ENCODE measurements around the gene CLIP1. TPM values are rescaled to one million over a fixed set of nuclear protein-coding genes. Genes with fewer than 3 reads are reported as not detected.
A peak's percentile ranks its signal among the peaks of the same experiment; 100 is the strongest.

CLIP1 gene
- polyA plus RNA-seq, 3 donors: 6.7 to 50.9 (median 12.9) TPM

DNA sequence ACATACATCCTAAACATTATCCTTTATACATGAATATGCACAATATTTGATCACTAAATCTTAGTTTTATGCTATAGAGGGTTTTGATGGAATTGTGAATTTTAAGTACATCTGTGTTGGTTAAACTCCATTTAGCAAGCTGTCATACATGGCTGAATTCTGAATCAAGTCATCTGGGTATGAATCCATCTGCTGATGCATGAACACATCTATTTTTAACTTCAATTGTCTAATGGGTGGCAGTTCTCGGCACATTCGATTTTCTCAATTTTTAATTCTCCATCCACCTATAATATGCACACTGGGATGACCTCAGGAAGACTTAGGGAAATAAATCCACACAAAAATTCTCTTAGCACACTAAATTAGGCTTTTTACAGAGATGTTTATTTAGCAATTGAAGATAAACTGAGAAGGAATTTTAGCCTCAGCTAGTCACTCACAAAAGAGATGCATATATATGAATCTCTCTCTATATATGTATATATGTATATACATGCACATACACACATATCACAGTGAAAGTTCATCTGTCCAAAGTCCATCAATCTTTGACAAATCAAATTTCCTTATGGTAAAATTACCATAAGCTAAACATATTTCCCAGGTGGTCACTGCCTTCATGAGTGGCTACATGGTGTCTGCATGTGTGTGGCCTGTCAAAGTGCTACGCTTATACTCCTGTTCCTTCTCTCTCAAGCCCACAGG, 111.7 kb downstream of the CLIP1 start:
- Histone ChIP-seq H3K9me3 (replicated peaks in 1 of 2; ENCODE audit: control insufficient read depth in 1 of 2, insufficient read depth in 1 of 2, low read length in 2 of 2) (no peaks in the 10 kb centered on the region), H3K4me1 (ENCODE audit: control insufficient read depth in 1 of 2, insufficient read depth in 2 of 2, low read length in 2 of 2) (no peaks in the 10 kb centered on the region), H3K36me3 (replicated peaks in 1 of 2; ENCODE audit: control insufficient read depth in 1 of 2, insufficient read depth in 2 of 2, low read length in 2 of 2) (peaks cover 75 to 96% of the 10 kb centered on the region in 2 donors), H4K20me1 (ENCODE audit: insufficient read depth, low read length) (no peaks in the 10 kb centered on the region), H3K9ac (ENCODE audit: insufficient read depth, low read length, poor library complexity, severe bottlenecking) (no peak overlapping the region), H2AFZ (ENCODE audit: insufficient read depth, low read depth, low read length, poor library complexity, severe bottlenecking) (no peak overlapping the region), H3K79me2 (ENCODE audit: insufficient read depth, low read length) (no peaks in the 10 kb centered on the region), H3K4me2 (replicated peaks; ENCODE audit: extremely low read depth, low read length, poor library complexity, severe bottlenecking) (no peak overlapping the region), H3K27ac (ENCODE audit: low read depth in 1 of 2, low read length in 2 of 2) (no peak overlapping the region), H3K4me3 (replicated peaks in 1 of 3; ENCODE audit: low read depth in 2 of 3, low read length in 3 of 3) (no peak overlapping the region), H3K27me3 (ENCODE audit: control insufficient read depth in 2 of 2, insufficient read depth in 2 of 2, low read length in 2 of 2) (no peaks in the 10 kb centered on the region)
- WGBS (ENCODE audit: insufficient coverage): no CpG with 5 or more reads among the region's 3 CpGs
- peaks cover 74 to 88% of the 10 kb centered on the region in 2 donors for H3K36me3 Mint-ChIP-seq
- TF ChIP-seq, protein P1, sequence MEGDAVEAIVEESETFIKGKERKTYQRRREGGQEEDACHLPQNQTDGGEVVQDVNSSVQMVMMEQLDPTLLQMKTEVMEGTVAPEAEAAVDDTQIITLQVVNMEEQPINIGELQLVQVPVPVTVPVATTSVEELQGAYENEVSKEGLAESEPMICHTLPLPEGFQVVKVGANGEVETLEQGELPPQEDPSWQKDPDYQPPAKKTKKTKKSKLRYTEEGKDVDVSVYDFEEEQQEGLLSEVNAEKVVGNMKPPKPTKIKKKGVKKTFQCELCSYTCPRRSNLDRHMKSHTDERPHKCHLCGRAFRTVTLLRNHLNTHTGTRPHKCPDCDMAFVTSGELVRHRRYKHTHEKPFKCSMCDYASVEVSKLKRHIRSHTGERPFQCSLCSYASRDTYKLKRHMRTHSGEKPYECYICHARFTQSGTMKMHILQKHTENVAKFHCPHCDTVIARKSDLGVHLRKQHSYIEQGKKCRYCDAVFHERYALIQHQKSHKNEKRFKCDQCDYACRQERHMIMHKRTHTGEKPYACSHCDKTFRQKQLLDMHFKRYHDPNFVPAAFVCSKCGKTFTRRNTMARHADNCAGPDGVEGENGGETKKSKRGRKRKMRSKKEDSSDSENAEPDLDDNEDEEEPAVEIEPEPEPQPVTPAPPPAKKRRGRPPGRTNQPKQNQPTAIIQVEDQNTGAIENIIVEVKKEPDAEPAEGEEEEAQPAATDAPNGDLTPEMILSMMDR (IDR thresholded peaks at IDR 0.05): no peak
- intact Hi-C loops (cut with micrococcal nuclease): no loop called here
- H3K4me1 Mint-ChIP-seq: no peaks in the 10 kb centered on the region
- DNase-seq: no peak
- H3K27me3 Mint-ChIP-seq (ENCODE audit: low read depth in 3 of 3): no peaks in the 10 kb centered on the region
- no peak overlapping the region for H3K4me3 Mint-ChIP-seq
- H3K9me3 Mint-ChIP-seq: peaks cover 0 to 2% (median 0%) of the 10 kb centered on the region in 7 donors
- no peak overlapping the region for H3K27ac Mint-ChIP-seq

DNA sequence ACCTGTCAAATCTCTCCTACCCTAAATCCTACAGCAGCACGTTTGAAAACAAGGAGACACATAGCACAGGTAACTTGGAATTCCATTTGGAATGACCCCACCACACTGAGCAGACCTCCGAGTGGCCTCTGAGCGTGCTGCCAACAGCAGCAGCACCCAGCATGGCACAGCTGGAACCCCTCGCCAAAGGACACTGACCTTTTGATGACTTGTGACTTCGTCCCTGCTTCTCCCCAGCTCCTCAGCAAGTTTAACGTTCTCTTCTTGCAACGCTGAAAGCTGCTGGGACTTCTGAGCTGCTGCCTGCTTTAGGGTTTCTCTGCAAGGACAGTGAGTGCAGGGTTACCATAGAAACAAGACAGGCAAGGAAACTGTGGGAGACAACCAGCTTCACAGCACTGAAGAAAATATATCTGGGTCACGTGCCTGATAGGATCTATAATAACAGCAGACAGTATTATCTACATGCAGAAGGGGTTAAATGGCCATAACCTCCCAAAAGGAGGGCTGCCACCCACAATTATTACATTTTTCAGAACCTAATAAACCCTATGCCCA, 112.8 kb downstream of the CLIP1 start:
- WGBS (ENCODE audit: insufficient coverage): 96% methylated on average over 8 of the region's 8 CpGs
- H3K27ac ChIP-seq (ENCODE audit: low read depth in 1 of 2, low read length in 2 of 2): no peak overlapping the region
- peaks cover 73 to 86% of the 10 kb centered on the region in 2 donors for H3K36me3 Mint-ChIP-seq
- H3K4me2 ChIP-seq (replicated peaks; ENCODE audit: extremely low read depth, low read length, poor library complexity, severe bottlenecking): no peak overlapping the region
- H3K4me3 ChIP-seq (replicated peaks in 1 of 3; ENCODE audit: low read depth in 2 of 3, low read length in 3 of 3): no peak overlapping the region
- H4K20me1 ChIP-seq (ENCODE audit: insufficient read depth, low read length): no peaks in the 10 kb centered on the region
- H3K27ac Mint-ChIP-seq: peak overlapping the region in 2 of 7 donors; percentile 43 to 52
- H2AFZ ChIP-seq (ENCODE audit: insufficient read depth, low read depth, low read length, poor library complexity, severe bottlenecking): no peak overlapping the region
- H3K9me3 ChIP-seq (replicated peaks in 1 of 2; ENCODE audit: control insufficient read depth in 1 of 2, insufficient read depth in 1 of 2, low read length in 2 of 2): no peaks in the 10 kb centered on the region
- intact Hi-C loops (cut with micrococcal nuclease): no loop called here
- no peak for DNase-seq
- TF ChIP-seq, protein P1 (IDR thresholded peaks at IDR 0.05): no peak
- H3K9me3 Mint-ChIP-seq: peaks cover 0 to 2% (median 0%) of the 10 kb centered on the region in 7 donors
- no peaks in the 10 kb centered on the region for H3K4me1 Mint-ChIP-seq
- no peaks in the 10 kb centered on the region for H3K4me1 ChIP-seq (ENCODE audit: control insufficient read depth in 1 of 2, insufficient read depth in 2 of 2, low read length in 2 of 2)
- peaks cover 77 to 96% of the 10 kb centered on the region in 2 donors for H3K36me3 ChIP-seq (replicated peaks in 1 of 2; ENCODE audit: control insufficient read depth in 1 of 2, insufficient read depth in 2 of 2, low read length in 2 of 2)
- no peak overlapping the region for H3K4me3 Mint-ChIP-seq
- no peaks in the 10 kb centered on the region for H3K27me3 Mint-ChIP-seq (ENCODE audit: low read depth in 3 of 3)
- no peak overlapping the region for H3K9ac ChIP-seq (ENCODE audit: insufficient read depth, low read length, poor library complexity, severe bottlenecking)
- H3K27me3 ChIP-seq (ENCODE audit: control insufficient read depth in 2 of 2, insufficient read depth in 2 of 2, low read length in 2 of 2): no peaks in the 10 kb centered on the region
- H3K79me2 ChIP-seq (ENCODE audit: insufficient read depth, low read length): no peaks in the 10 kb centered on the region
